Activated naive CD4-positive, alpha-beta T cell treated with anti-CD3 and anti-CD28 coated beads, Interleukin-2, amount 50 U/mL, for 24 hours (primary cell): Measurements from ENCODE around the gene TMEM184C.

Experiments
- H3K27ac Mint-ChIP-seq: one replicate; pipeline ENCODE4 v1.8.0; 2021; ENCODE audit warnings: mild to moderate bottlenecking, mixed read lengths
- H3K27me3 Mint-ChIP-seq: one replicate; pipeline ENCODE4 v1.8.0; 2021; ENCODE audit warnings: mixed read lengths
- H3K36me3 Mint-ChIP-seq: one replicate; pipeline ENCODE4 v1.8.0; 2021; ENCODE audit warnings: mixed read lengths
- H3K4me1 Mint-ChIP-seq: one replicate; pipeline ENCODE4 v1.8.0; 2021; ENCODE audit warnings: mixed read lengths
- H3K4me3 Mint-ChIP-seq: one replicate; pipeline ENCODE4 v1.8.0; 2021; ENCODE audit warnings: mild to moderate bottlenecking, mixed read lengths
- H3K9me3 Mint-ChIP-seq: one replicate; pipeline ENCODE4 v1.8.0; 2021; ENCODE audit warnings: mixed read lengths

The TMEM184C gene

DNA sequence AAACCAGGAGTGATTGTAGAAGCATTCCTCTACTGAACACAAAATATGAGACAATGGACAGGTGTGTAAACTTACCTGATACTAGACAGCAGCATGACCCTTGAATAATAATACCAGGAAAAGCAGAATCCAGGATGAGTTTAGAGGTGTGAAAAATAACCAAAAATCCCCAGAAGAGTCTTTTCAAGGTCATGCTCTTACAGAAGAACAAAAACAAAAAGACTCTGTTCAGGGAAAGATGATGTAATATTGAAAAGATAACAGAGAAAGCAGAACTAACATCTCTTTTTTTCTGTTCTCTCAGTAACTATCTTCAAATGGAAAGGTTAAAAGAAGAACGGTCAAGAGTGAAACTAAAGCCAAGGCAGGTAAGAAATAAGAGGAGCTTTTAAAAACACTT lies 100.7 kb downstream of the TMEM184C start:
- no peaks in the 10 kb centered on the region for H3K4me1 Mint-ChIP-seq
- H3K27ac Mint-ChIP-seq = no peak overlapping the region
- no peaks in the 10 kb centered on the region for H3K9me3 Mint-ChIP-seq

More for the DNA sequence above, 100.7 kb downstream of the TMEM184C start:
- Mint-ChIP-seq H3K27me3 (peaks cover 3% of the 10 kb centered on the region), H3K4me3 (no peak overlapping the region), H3K36me3 (no peaks in the 10 kb centered on the region)
